Esophagus squamous epithelium (tissue), 4 donors: ENCODE results near the gene CDC42BPB.

Experiments used
- POLR2A ChIP-seq, 4 donors: fragments of 450-650 bp; IDR thresholded peaks; one replicate each; pipeline ENCODE4 v1.6.1; 2017; ENCODE audit warnings: antibody characterized with exemption in 4 of 4, mild to moderate bottlenecking in 4 of 4, moderate library complexity in 3 of 4
- TF ChIP-seq, protein P1 (sequence below), 6 experiments: fragments of 450-650 bp in 4 of 6; fragments of 200-600 bp in 2 of 6; sonication (generic) in 2 of 6; IDR thresholded peaks; one replicate each; pipeline ENCODE4 v1.5.1; 2016 to 2019; ENCODE audit warnings: antibody characterized with exemption in 6 of 6, mild to moderate bottlenecking in 4 of 6, moderate library complexity in 4 of 6

- TF ChIP-seq, protein P1, sequence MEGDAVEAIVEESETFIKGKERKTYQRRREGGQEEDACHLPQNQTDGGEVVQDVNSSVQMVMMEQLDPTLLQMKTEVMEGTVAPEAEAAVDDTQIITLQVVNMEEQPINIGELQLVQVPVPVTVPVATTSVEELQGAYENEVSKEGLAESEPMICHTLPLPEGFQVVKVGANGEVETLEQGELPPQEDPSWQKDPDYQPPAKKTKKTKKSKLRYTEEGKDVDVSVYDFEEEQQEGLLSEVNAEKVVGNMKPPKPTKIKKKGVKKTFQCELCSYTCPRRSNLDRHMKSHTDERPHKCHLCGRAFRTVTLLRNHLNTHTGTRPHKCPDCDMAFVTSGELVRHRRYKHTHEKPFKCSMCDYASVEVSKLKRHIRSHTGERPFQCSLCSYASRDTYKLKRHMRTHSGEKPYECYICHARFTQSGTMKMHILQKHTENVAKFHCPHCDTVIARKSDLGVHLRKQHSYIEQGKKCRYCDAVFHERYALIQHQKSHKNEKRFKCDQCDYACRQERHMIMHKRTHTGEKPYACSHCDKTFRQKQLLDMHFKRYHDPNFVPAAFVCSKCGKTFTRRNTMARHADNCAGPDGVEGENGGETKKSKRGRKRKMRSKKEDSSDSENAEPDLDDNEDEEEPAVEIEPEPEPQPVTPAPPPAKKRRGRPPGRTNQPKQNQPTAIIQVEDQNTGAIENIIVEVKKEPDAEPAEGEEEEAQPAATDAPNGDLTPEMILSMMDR (IDR thresholded peaks at IDR 0.05) = no peak
- TF ChIP-seq POLR2A (IDR thresholded peaks at IDR 0.05) = no peak
Observed at GRCh38 chr14:102889615-102890014, 167.7 kb downstream of the CDC42BPB start.
